ENCODE measurements around the gene TFF2.

TFF2 gene

GRCh38 chr21:42320791-42321190 lies 30.0 kb downstream of the TFF2 start:
- DNase-seq (ENCODE audit: low spot score) = no peak

- no peak for DNase-seq (ENCODE audit: low spot score)
These were observed 30.8 kb downstream of the TFF2 start for GRCh38 chr21:42319851-42320572.

- DNase-seq (ENCODE audit: low spot score) = no peak
These were observed 31.4 kb downstream of the TFF2 start for GRCh38 chr21:42319376-42319775.

GRCh38 chr21:42317826-42318746 lies 32.7 kb downstream of the TFF2 start:
- DNase-seq (ENCODE audit: low spot score) = no peak

- DNase-seq (ENCODE audit: low spot score) = no peak
These were observed 33.5 kb downstream of the TFF2 start for GRCh38 chr21:42317341-42317741.

- DNase-seq (ENCODE audit: low spot score) = no peak
These were observed 33.9 kb downstream of the TFF2 start for GRCh38 chr21:42316891-42317290.

- DNase-seq (ENCODE audit: low spot score) = no peak
These were observed 35.4 kb downstream of the TFF2 start, which contains the start of gene TFF3 for GRCh38 chr21:42315296-42315891. TFF3 (minus strand) TSS chr21:42315409; CDS start chr21:42315374, 35 bp downstream.

GRCh38 chr21:42314616-42315295 lies 36.0 kb downstream of the TFF2 start:
- no peak for DNase-seq (ENCODE audit: low spot score)

GRCh38 chr21:42313501-42313969 lies 37.3 kb downstream of the TFF2 start:
- no peak for DNase-seq (ENCODE audit: low spot score)

GRCh38 chr21:42312626-42313104 lies 38.1 kb downstream of the TFF2 start:
- no peak for DNase-seq (ENCODE audit: low spot score)

GRCh38 chr21:42311816-42312625 lies 38.8 kb downstream of the TFF2 start:
- no peak for DNase-seq (ENCODE audit: low spot score)

GRCh38 chr21:42311160-42311559 lies 39.6 kb downstream of the TFF2 start:
- no peak for DNase-seq (ENCODE audit: low spot score)

GRCh38 chr21:42310411-42311001 lies 40.3 kb downstream of the TFF2 start:
- DNase-seq (ENCODE audit: low spot score) = no peak

- peak; percentile 51 for DNase-seq (ENCODE audit: low spot score)
These were observed 41.0 kb downstream of the TFF2 start for GRCh38 chr21:42309753-42310213.

GRCh38 chr21:42308914-42309752 lies 41.7 kb downstream of the TFF2 start:
- DNase-seq (ENCODE audit: low spot score) = no peak

- no peak for DNase-seq (ENCODE audit: low spot score)
These were observed 42.5 kb downstream of the TFF2 start for GRCh38 chr21:42308161-42308913.

GRCh38 chr21:42307106-42307505 lies 43.7 kb downstream of the TFF2 start:
- no peak for DNase-seq (ENCODE audit: low spot score)

- DNase-seq (ENCODE audit: low spot score) = no peak
These were observed 44.3 kb downstream of the TFF2 start for GRCh38 chr21:42306366-42307035.
